Neural crest cell (in vitro differentiated cells): ENCODE measurements around the gene PIK3R6. TPM values are rescaled to one million over a fixed set of nuclear protein-coding genes. Genes with fewer than 3 reads are reported as not detected.

Experiments used
- DNase-seq: peaks from one replicate; pipeline ENCODE4 v3.0.0; 2021; ENCODE audit warnings: low read depth, mixed read lengths, low spot score
- H3K27ac Mint-ChIP-seq: one replicate; pipeline ENCODE4 v1.8.0; 2021; ENCODE audit warnings: mild to moderate bottlenecking, mixed read lengths; ENCODE audit not compliant: unreplicated experiment
- H3K27me3 Mint-ChIP-seq: 2 replicates; pipeline ENCODE4 v1.8.0; 2021; ENCODE audit warnings: low read depth, mild to moderate bottlenecking, mixed read lengths
- H3K36me3 Mint-ChIP-seq: 2 replicates; pipeline ENCODE4 v1.8.0; 2021; ENCODE audit warnings: low read depth, mild to moderate bottlenecking, mixed read lengths
- H3K4me1 Mint-ChIP-seq: 2 replicates; pipeline ENCODE4 v1.8.0; 2021; ENCODE audit warnings: mixed read lengths
- H3K4me3 Mint-ChIP-seq: one replicate; pipeline ENCODE4 v1.8.0; 2021; ENCODE audit warnings: mild to moderate bottlenecking, mixed read lengths
- H3K9me3 Mint-ChIP-seq: 2 replicates; pipeline ENCODE4 v1.8.0; 2021; ENCODE audit warnings: mixed read lengths
- total RNA-seq: library from RNA; stranded (reverse); gene quantifications from 2 replicates; pipeline ENCODE4 v1.2.1, GENCODE V29; 2021
- TF ChIP-seq, protein P1 (sequence below): fragments of 200-600 bp; sonication (generic); conservative IDR thresholded peaks from 2 replicates; pipeline ENCODE4 v1.5.0; 2021; ENCODE audit warnings: antibody characterized with exemption, mild to moderate bottlenecking

The PIK3R6 gene
- total RNA-seq, 1 donor from 2014 or later = not detected

DNA sequence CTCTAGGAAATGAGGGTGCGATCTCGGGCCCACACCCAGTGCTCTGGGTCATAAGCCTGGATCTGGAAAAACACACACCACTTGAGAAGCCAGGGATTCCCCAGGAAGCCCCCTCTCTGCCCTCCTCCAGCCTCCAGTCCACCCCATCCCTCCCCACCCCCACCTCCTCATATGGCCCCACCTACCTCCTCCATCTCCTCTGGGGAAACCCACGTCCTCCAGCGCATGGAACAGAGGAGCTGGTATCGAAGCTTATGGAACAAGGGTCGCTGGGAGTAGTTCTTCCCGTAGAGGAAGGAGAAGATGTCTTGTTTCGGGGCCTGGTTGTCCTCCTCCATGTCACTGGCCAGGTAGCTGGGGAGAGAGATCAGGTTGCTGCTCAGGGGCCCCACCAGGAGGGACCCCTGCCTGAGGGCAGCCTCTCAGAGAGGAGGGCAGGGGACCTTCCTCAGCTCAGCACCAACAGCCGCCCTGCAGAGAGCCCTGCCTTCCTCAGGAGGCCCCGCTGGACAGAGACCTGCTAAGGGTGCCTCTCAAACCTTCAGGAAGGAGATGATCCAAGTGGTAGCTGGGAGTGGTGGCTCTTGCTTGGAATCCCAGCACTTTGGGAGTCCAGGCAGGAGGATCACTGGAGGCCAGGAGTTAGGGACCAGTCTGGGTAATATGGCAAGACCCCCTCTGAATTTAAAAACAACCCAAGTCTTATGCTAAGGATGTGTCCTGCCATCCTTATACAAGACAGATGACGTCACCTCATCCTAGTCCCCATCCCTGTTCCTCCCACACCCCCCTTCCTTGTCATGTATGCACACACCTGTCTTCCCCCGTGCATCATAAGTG lies 114.1 kb downstream of the PIK3R6 start:
- H3K36me3 Mint-ChIP-seq = no peaks in the 10 kb centered on the region
- TF ChIP-seq, protein P1, sequence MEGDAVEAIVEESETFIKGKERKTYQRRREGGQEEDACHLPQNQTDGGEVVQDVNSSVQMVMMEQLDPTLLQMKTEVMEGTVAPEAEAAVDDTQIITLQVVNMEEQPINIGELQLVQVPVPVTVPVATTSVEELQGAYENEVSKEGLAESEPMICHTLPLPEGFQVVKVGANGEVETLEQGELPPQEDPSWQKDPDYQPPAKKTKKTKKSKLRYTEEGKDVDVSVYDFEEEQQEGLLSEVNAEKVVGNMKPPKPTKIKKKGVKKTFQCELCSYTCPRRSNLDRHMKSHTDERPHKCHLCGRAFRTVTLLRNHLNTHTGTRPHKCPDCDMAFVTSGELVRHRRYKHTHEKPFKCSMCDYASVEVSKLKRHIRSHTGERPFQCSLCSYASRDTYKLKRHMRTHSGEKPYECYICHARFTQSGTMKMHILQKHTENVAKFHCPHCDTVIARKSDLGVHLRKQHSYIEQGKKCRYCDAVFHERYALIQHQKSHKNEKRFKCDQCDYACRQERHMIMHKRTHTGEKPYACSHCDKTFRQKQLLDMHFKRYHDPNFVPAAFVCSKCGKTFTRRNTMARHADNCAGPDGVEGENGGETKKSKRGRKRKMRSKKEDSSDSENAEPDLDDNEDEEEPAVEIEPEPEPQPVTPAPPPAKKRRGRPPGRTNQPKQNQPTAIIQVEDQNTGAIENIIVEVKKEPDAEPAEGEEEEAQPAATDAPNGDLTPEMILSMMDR = no peak
- no peaks in the 10 kb centered on the region for H3K9me3 Mint-ChIP-seq
- no peak for DNase-seq
- H3K4me3 Mint-ChIP-seq = no peak overlapping the region
- H3K27ac Mint-ChIP-seq = no peak overlapping the region
- H3K4me1 Mint-ChIP-seq = no peaks in the 10 kb centered on the region
- peaks cover 8% of the 10 kb centered on the region for H3K27me3 Mint-ChIP-seq

Other genes starting within 250 kb of the PIK3R6 start
- gene MYH10, start 236.9 kb downstream of the PIK3R6 start, total RNA-seq = 270 and 273 TPM in 2 replicates
- not detected in 2 replicates for gene CCDC42, start 122.8 kb downstream of the PIK3R6 start, total RNA-seq
- gene SPDYE4, start 109.1 kb downstream of the PIK3R6 start, total RNA-seq = not detected in 2 replicates
- not detected in 2 replicates for gene MFSD6L, start 68.3 kb downstream of the PIK3R6 start, total RNA-seq
- 0.52 and 1.4 TPM in 2 replicates for gene PIK3R5, start 98.0 kb upstream of the PIK3R6 start, total RNA-seq
- 10.1 and 10.3 TPM in 2 replicates for gene NTN1, start 153.8 kb upstream of the PIK3R6 start, total RNA-seq